DLD1 (cell line): ENCODE data around the gene ACOXL.

Experiments
- in situ Hi-C: cut with HindIII; loops from 2 replicates; pipeline ENCODE4 v1.10.0; 2017; ENCODE audit warnings: low sequenced_read_pairs

Gene ACOXL

DNA sequence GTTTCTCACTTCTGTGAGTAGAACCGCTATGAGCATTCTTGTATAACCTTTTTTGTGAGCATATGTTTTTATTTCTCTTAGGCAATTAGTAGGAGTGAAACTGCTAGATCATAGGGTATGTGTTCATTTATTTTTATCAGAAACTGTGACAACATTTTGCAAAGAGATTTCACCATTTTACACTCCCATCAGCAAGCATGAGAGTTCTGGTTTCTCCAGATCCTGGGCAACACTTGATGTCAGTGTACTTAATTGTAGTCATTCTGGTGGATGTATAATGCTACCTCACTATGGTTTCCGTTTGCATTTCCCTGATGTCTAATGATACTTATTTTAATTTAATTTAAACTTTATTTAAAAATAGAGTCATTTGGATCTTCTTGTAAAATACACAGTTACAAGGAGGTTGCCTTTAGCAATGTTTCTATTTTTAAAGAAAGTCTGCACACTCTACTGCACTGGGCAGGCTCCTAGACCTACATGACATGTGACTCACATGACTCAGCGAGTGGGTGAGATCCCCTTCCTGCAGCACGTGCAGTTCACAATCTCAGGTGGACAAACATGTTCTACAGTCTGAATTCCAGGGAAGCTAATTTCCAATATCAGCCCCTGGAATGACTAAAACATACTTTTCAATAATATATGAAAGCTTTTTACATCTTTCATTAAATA, 261.3 kb downstream of the ACOXL start:
- in situ Hi-C loops, result loop anchor here (25.0 kb wide), 1 partner anchor 156 kb away; no protein-coding TSS in a partner anchor

DNA sequence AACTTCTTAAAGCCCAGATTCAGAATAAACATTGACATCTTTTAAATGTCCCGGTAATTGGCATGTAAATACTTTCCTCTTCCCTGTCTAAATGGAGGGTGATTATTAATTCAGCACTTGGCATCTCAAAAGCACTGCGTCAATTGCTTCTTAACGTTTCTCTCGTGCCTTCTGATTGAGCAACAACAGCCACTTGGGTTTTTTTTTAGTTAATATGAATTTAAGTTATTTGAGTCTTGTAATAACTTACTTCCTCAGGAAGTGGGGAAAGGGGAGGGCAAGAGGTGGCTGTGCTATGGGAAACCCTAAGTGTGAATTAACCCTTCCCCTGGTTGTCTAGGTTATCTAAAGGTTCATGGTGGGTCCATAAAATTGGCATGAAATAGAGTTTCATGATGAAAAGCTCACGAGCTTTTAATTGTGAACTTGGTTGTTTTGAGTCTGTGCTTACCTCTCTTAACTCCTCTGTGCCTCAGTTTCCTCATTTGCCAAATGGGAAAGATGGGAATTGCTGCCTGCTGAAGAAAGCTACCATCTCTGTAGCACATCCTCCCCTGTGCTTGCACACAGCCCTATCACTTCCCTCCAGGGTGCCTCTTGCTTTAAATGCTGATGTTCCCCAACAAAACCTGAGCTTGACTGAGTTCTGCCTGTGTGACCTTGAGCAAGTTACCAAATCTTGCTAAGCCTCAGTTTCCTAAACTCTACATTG, 262.0 kb downstream of the ACOXL start:
- in situ Hi-C loops, result loop anchor here (25.0 kb wide), 1 partner anchor 157 kb away; no protein-coding TSS in a partner anchor

DNA sequence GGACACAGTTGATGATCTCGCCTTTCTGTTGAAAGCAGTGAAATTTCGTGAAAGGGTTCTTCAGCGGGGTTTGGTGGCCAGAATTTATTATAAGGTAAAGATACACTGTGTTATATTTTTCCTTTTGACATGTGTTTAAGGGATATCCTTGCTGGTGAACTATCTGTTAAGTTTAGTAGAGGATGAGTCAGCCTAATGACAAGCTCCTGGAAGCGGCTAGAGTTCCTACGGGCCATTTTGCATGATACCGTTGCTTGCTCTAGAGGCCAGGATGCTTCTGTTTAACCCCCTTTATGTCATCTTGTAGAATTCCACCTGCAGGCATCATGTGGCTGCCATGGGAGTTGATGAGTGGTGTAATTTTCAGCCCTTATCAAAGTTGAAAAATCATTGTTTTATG, 263.5 kb downstream of the ACOXL start:
- in situ Hi-C loops, result loop anchor here (25.0 kb wide), 1 partner anchor 159 kb away; no protein-coding TSS in a partner anchor

DNA sequence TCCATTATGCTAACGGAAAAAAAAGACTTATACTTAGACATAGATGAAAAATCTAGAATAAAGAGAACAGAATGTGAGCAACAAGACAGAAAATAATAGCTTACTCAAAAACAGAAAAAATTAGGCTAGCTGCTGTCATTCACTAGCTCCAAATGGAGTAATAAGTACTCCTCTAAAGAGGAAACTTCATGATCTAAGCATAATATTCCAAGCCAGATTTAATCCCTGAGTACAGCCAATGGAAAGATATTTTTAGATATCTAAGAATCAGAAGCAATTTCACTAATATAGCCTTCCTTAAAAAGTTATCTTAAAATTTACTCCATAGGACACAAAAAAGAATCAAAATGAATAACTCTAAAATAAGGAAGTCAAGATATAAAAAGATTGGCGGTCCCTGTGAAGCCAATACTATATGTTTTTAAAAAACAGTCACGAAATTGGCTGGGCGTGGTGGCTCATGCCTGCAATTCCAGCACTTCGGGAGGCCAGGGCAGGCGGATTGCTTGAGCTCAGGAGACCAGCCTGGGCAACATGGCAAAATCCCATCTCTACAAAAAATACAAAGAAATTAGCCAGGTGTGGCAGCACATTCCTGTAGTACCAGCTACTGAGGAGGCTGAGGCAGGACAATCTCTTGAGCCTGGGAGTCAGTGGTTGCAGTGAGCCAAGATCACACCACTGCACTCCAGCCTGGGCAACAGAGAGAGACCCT, 265.1 kb downstream of the ACOXL start:
- in situ Hi-C loops, result loop anchor here (25.0 kb wide), 1 partner anchor 160 kb away; no protein-coding TSS in a partner anchor

DNA sequence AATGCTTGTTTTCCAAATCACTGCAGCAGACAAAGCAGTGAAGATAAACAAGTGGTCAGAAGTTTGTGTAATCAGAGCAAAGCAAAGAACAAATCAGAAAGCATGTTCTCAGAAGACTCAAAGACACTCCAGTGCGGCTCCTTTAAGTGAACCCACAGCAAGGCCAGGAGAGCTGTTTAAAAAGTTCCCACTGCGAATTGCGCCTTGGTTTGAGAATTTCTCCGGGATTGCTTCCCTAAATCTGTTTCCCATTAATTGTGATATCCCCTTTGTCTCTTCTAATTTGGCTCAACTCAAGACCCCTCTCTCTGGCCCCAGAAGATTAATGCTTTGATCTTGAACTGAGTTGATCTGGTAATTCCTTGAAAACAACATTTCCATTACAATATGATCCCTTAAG, 265.9 kb downstream of the ACOXL start:
- in situ Hi-C loops, result loop anchor here (25.0 kb wide), 1 partner anchor 161 kb away; no protein-coding TSS in a partner anchor

DNA sequence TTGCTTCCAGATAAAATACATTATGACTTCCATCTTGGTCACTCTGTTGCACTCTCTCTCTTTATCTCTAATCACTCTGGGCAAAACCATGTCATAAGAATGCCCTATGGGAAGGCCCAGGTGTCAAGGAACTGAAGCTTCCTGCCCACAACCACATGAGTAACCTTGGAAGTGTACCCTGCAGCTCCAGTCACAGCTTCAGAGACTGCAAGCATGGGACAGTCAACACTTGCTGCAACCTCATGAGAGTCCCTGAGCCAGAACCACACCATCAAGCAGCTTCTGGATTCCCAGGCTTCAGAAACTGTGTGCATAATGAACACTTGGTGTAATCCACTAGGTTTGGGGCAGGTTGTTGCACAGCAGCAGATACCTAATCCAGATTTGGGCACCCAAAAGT, 267.3 kb downstream of the ACOXL start:
- in situ Hi-C loops, result loop anchor here (25.0 kb wide), 1 partner anchor 162 kb away; no protein-coding TSS in a partner anchor

DNA sequence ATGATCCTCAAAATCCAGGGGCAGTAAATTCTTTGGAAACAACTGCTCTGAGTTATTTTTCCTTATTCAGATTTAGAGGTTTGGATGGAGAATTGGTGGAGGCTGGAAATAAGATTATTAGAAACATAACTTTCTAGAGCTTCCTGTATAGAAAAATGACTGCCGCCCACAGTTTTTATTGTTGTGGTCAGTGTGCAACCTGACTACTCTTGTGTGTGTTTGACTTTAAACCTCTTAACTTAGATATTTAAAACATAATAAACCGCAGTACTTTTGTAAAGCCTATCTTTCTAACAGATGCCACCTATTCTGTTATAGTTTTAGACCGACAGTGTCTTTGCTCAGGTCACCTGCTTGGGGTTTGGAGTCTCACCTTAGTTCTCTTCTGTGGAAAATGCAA, 272.9 kb downstream of the ACOXL start:
- in situ Hi-C loops, result no loop called here

DNA sequence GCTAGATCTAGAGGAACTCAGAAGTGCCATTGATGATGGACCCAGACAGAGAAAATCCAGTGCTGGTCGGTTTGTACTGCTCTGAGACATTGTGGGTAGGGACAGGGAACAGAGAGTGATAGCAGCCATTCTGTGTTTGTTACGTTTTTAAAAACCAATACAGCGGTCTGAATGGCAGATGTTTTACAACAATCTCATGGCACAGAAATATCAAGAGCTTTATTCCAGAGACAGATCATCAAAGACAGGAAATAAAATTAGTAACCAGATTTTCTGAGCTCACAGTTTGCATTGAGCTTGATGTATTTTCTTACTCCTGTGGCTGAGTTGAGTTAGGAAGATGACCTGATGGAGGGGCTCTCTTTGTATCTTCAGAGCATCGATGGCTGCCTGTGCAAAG, 273.4 kb downstream of the ACOXL start:
- in situ Hi-C loops, result no loop called here

DNA sequence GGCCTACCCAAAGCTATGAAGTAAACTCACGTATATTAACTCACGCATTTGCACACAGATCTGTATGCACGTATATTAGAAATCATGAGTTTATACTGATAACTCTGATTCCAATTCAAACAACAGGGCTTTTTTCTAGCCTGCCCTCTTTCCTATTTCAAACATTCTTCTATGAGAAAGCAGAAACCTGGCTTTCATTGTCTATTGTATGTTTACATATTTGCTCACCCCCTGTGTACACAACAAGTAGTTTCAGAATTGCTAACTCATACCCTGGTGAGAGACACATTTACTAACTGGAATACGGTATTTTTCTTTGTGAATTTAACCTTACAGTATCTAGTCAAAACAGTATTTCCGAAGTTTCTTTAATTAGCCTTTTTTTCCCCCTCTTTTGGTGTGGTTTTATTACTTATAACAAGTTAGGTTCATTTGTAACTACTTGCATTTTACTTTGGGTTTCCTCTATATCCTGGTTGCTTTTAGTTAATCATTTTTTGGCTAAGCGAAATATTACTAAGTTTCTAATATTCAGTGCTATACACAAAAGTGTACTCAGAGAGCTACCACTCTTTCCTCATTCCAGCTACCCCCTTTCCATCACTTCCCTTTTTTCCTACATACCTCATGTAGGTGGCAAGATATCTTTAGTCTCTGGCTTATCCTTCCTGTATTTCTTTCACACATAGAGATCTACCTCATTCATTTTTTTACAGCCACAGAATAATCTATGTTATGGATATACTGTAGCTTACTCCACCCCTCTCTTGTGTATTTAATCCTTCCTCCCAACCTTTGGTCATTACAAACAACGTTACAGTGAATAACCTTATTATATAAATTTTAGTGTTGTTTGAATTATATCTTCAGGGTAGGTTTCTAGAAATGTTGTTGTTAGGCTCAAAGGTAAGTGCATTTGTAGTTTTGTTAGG, 275.6 kb downstream of the ACOXL start:
- in situ Hi-C loops, result no loop called here

DNA sequence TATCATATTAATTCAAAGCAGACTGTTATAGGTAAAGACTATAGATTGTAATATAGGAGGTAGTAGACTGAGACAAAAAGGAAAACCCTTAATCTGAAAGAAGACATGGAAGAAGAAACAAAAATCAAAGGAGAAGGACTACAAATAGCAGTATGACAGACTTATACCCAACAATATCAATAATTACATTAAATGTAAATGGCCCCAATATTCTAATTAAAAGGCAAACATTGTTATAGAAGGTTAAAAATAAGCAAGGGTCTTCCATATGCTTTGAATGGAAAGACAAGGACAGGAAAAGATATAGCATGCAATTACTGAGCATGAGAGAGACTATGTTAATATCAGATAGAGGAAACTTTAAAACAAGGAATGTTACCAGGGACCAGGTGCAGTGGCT, 278.8 kb downstream of the ACOXL start:
- in situ Hi-C loops, result no loop called here

DNA sequence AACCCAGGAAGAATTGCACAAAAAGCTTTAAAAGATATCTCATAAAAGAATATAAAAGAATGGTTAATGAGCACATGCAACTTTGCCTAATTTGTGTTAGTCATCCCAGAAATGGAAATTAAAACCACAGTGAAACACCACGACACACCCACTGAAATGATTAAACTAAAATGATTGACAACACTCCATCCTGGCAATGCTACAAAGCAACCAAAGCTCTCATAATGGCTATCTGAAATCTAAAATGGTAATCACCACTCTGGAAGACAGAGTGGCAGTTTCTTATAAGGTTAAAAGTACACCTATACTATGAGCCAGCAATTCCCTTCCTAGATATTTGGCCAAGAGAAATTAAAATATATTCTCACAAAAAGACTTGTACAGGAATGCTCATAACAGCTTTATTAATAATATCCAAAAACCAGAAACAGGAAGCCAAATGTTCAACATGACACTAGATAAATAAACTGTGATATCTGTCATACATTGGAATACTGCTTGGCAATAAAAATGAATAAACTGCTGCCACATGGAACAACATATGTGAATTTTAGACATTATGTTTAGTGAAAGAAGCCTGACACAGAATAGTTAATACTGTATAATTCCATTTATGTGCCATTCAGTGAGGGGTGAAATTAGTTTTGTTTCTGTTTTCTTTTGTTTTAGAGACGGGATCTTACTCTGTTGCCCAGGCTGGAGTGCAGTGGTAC, 283.1 kb downstream of the ACOXL start:
- in situ Hi-C loops, result no loop called here

DNA sequence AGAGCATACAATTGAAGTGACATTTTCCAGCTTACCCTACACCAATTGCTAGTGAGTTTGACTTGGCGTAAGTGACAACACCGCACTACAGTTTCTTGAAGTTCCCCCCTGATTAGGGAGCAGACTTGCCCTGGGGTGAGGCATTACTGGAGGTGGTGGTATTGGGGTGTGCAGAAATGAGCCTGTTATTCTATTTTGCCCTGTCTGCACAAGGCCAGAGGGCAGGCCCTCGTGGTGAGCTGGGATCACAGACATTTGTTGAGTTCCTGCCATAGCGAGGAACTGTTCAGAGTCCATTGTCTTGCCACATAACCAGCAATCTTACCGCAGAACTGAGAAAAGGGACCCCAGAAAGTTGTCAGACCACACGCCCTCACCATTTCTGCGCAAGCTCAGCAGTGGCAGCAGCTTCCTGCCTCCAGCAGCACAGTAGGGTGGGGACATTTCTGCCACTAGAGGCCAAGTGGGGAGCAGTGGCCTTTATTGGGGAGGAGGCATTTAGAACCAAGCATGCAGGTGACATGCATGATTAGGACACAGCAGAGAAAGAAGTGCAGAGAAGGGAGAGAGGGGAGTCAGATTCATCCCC, 284.8 kb downstream of the ACOXL start:
- in situ Hi-C loops, result no loop called here

DNA sequence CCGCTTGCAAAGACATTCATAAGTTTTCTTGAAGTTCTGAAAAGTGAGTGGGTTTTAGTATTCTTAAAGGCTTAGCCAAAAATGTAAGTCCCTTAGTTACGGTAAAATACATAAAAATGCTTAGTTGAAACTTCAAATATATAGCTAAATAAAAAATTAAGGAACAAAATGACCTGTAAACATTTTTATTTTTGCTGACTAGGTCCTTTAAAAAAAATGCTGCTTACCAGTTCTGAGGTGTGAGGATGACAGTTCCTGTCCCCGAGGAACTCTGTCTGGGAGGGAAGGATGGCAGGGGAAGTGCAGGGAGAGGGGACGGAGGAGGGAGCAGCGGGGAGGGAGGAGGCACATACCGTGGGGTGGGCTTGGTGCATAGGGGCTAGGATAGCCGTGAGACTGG, 285.5 kb downstream of the ACOXL start:
- in situ Hi-C loops, result no loop called here

DNA sequence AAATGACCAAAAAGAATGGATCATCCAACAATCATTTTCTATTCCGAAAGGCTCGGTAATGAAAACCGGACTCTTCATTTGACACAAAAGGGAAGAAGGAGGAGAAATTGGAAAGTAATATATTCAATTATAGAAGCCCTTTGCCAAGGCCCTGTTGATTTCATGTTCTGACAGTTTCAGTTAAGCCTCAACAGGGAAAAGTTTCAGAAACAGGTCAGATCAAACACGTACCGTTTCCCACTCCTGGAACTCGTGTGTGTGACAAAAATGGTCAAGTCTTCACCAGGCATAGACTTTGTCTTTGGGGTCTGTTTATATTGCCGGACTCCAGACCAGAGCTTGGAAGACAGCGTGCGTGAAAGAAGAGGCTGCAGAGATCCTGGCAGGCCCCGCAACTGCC, 287.0 kb downstream of the ACOXL start:
- in situ Hi-C loops, result no loop called here

DNA sequence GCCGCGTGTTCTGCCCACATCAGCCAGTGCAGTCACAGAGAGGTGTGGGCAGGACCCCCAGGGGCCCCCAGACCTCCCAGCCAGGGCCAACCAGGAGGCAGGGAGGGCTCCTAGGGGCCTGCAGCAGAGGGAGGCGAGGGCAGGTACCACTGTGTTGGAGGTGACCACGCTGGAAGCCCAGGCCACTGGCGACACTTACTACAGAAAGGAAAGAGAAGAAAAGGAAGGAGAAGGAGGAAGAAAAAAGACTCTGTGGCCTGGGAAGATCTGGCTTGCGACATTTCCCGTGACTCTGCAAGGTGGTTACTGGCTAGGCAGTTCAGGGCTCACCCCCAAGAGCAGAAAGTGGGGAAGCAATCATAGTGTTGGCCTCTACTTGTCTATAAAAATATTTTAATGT, 290.3 kb downstream of the ACOXL start:
- in situ Hi-C loops, result no loop called here

DNA sequence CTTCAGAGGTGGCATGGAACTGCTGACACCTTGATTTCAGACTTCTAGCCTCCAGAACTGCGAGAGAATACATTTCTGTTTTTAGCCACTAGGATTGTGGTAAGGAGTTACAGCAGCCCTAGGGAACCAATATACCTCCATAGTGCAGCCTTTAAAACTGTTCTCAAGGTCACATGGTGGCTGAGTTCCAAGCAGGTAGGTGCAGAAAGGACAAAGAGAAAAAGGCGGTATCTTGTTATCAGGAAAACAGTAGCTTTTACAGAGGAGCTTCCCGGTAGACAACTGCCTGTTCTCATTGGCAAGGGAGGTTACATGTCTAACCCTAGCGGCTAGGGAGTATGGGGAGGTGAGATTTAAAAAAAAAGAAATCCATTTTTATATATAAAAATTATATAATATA, 292.1 kb downstream of the ACOXL start:
- in situ Hi-C loops, result no loop called here

DNA sequence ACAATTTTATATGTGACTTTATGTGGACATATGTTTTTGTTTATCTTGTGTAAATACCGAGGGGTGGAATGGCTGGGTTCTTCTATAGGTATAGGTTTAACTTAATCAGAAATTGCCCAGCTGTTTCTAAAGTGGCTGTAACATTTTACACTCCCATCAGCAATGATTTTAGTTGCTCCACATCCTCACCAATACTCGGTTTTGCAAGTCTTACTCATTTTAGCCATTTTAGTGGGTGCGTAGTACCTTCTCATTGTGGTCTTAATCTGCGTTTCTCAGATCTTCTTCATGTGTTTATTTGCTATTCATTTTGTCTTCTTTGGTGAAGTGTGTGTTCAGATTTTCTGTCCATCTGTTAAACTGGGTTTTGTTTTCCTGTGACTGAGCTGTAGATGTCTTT, 292.9 kb downstream of the ACOXL start:
- in situ Hi-C loops, result no loop called here

DNA sequence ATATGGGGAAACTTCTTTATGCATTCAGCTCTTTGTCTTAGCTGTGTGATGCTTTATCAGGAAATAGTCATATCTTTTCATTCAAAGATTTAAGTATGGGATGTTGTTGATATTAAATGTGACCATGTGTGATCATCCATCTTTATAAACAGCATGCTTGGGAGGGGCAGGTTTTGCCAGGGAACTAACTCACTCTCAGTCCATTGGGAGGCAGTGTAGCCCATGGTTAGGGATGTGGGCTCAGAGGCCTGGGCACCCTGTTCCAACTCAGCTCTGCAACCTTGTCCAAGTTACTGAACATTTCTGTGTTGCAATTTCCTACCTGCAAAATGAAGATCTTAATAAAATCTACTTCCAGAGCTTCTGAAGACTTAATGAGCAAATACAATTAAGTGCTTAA, 296.3 kb downstream of the ACOXL start:
- in situ Hi-C loops, result no loop called here

DNA sequence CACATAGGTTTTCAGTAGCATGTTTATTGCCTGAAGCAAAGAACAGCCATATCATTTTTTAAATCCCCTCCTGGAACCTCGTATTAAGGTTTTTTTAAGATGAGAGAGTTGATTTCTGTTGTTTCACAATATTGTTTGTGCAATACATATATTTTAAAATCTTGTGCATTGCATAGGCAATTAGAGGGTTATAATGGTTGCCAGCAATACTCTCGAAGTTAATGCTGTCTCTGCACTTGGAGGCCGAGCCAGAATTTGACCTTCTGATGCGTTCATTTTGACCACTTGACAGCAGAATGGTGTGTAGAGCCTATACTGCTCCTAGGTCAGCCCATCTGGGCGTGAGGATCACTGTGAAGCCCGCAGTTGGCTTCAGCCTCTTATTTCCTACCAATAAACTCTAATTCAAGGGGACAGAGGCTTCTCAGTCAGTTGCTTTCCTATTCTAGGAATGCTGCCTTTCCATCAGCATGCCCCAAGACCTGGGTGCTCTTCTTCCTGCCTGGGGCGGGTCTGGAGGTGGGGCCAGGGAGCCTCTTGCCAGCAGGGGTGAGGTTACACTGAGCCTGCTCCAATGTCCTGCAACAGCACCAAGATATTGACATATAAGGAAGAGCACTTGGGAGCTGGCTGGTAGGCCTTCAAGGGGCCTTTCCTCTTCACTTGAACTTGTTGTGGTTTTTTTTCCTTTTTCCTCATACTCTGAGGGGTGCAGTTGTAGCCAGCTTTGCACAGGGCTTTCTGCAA, 297.0 kb downstream of the ACOXL start:
- in situ Hi-C loops, result no loop called here
